K562 (cell line): ENCODE results near the gene RRM2. TPM values are rescaled to one million over a fixed set of nuclear protein-coding genes. Genes with fewer than 3 reads are reported as not detected.
A peak's percentile ranks its signal among the peaks of the same experiment; 100 is the strongest.

Experiments
- BCL6 ChIP-seq: fragments of 250-450 bp; sonication (Bioruptor Pico); IDR thresholded peaks from 2 replicates; pipeline ENCODE4 v1.4.0; 2020
- CBX3 ChIP-seq, 2 experiments: IDR thresholded peaks; 1 replicate in 1 of 2; 2 replicates in 1 of 2; pipeline ENCODE4 v1.6.1; 2012; ENCODE audit warnings: inconsistent platforms in 2 of 2, low read length in 2 of 2, borderline replicate concordance in 1 of 2, control low read depth in 1 of 2
- CREB1 ChIP-seq, 2 experiments: sonication (generic) in 1 of 2; formaldehyde crosslinking in 1 of 2; IDR thresholded peaks; 2 replicates each; pipeline versions ENCODE4 v1.6.1 to v1.8.0; 2012 to 2022; ENCODE audit warnings: inconsistent platforms in 1 of 2, mild to moderate bottlenecking in 1 of 2, missing genetic modification reagents in 1 of 2, moderate library complexity in 1 of 2
- E2F1 ChIP-seq: sonication (generic); formaldehyde crosslinking; IDR thresholded peaks from 2 replicates; pipeline ENCODE4 v1.8.1; 2023; ENCODE audit warnings: mild to moderate bottlenecking, missing genetic modification reagents, moderate library complexity
- GABPB1 ChIP-seq: sonication (generic); formaldehyde crosslinking; IDR thresholded peaks from 2 replicates; pipeline ENCODE4 v1.8.0; 2022; ENCODE audit warnings: mild to moderate bottlenecking, missing genetic modification reagents
- HDAC1 ChIP-seq, 2 experiments: fragments of 450-650 bp; IDR thresholded peaks; 2 replicates each; pipeline ENCODE4 v1.6.1; 2016 to 2017; ENCODE audit warnings: inconsistent platforms in 1 of 2, mild to moderate bottlenecking in 1 of 2, moderate library complexity in 1 of 2
- HMGN3 ChIP-seq: IDR thresholded peaks from 2 replicates; pipeline ENCODE4 v1.6.1; 2011; ENCODE audit warnings: borderline replicate concordance, low read depth, mild to moderate bottlenecking, mixed read lengths, low read length; ENCODE audit not compliant: insufficient read length; ENCODE audit errors: extremely low read depth
- MYC ChIP-seq, 2 experiments: fragments of 250-450 bp in 1 of 2; sonication (Bioruptor Pico) in 1 of 2; IDR thresholded peaks; 2 replicates each; pipeline versions ENCODE4 v1.5.1 to v1.6.1; 2012 to 2021; ENCODE audit warnings: low read depth in 2 of 2, borderline replicate concordance in 1 of 2, improper control_type of control experiment in 1 of 2, low read length in 1 of 2, mild to moderate bottlenecking in 1 of 2, moderate library complexity in 1 of 2
- NONO ChIP-seq, 2 experiments: fragments of 200-400 bp in 1 of 2; fragments of 450-650 bp in 1 of 2; formaldehyde crosslinking in 1 of 2; IDR thresholded peaks; 2 replicates each; pipeline ENCODE4 v1.6.1; 2017; ENCODE audit warnings: low read depth in 2 of 2, mild to moderate bottlenecking in 2 of 2, moderate library complexity in 2 of 2, low read length in 1 of 2
- RBM14 ChIP-seq: fragments of 200-400 bp; formaldehyde crosslinking; IDR thresholded peaks from 2 replicates; pipeline ENCODE4 v1.6.1; 2018; ENCODE audit warnings: low read depth, mild to moderate bottlenecking, low read length, moderate library complexity, borderline replicate concordance; ENCODE audit not compliant: insufficient read depth
- TBP ChIP-seq: optimal IDR thresholded peaks from 2 replicates; pipeline ENCODE3; 2011; ENCODE audit warnings: low read depth, low read length, improper control_type of control experiment
- XRCC4 ChIP-seq: IDR thresholded peaks from one replicate; pipeline ENCODE4 v1.6.1; 2011; ENCODE audit not compliant: insufficient read depth, insufficient read length; ENCODE audit errors: extremely low read depth
- ZBTB26 ChIP-seq: fragments of 450-650 bp; formaldehyde crosslinking; IDR thresholded peaks from 2 replicates; pipeline ENCODE4 v1.4.0; 2022; ENCODE audit warnings: missing genetic modification characterization
- ZNF212 ChIP-seq: fragments of 450-650 bp; formaldehyde crosslinking; IDR thresholded peaks from 2 replicates; pipeline ENCODE4 v1.4.0; 2020; ENCODE audit warnings: mild to moderate bottlenecking
- ZNF589 ChIP-seq: fragments of 200-800 bp; sonication (Bioruptor generic); IDR thresholded peaks from 2 replicates; pipeline ENCODE4 v1.6.1; 2016; ENCODE audit warnings: low read depth, missing genetic modification characterization, missing compliant biosample characterization
- ZNF592 ChIP-seq: fragments of 450-650 bp; IDR thresholded peaks from 2 replicates; pipeline ENCODE4 v1.6.1; 2017; ENCODE audit warnings: antibody characterized with exemption, mild to moderate bottlenecking
- polyA plus RNA-seq, 8 experiments: library from polyadenylated mRNA; depleted of rRNA in 4 of 8; stranded (reverse) in 5 of 8; unstranded in 3 of 8; fragments of >200 nt; fragmentation: Nextera tagmentation in 2 of 8; fragmentation: Illumina TruSeq in 1 of 8; extraction: Ambion mirVana in 2 of 8; extraction: Trizol in 1 of 8; gene quantifications; 2 replicates each; pipeline versions ENCODE4 v1.2.1 to v1.2.3, GENCODE V29; 2011 to 2014; ENCODE audit warnings: inconsistent platforms in 1 of 8, missing spikeins in 1 of 8
- total RNA-seq, 7 experiments: library from RNA; depleted of rRNA in 6 of 7; stranded (reverse); fragments of >200 nt in 6 of 7; fragmentation: Illumina TruSeq in 2 of 7; extraction: Trizol in 2 of 7; gene quantifications; 2 replicates each; pipeline versions ENCODE4 v1.2.1 to v1.2.3, GENCODE V29; 2011 to 2021; ENCODE audit warnings: low replicate concordance in 1 of 7
- TF ChIP-seq, protein P1 (sequence below): sonication (generic); formaldehyde crosslinking; IDR thresholded peaks from 2 replicates; pipeline ENCODE4 v1.9.0; 2022; ENCODE audit warnings: mild to moderate bottlenecking, missing genetic modification reagents

The RRM2 gene
- total and polyA plus RNA-seq, 9 of the 15 experiments (the other 6 are each of a cell fraction or from before 2014, with no cell fraction given) = 50.1 to 244 (median 128) TPM

DNA sequence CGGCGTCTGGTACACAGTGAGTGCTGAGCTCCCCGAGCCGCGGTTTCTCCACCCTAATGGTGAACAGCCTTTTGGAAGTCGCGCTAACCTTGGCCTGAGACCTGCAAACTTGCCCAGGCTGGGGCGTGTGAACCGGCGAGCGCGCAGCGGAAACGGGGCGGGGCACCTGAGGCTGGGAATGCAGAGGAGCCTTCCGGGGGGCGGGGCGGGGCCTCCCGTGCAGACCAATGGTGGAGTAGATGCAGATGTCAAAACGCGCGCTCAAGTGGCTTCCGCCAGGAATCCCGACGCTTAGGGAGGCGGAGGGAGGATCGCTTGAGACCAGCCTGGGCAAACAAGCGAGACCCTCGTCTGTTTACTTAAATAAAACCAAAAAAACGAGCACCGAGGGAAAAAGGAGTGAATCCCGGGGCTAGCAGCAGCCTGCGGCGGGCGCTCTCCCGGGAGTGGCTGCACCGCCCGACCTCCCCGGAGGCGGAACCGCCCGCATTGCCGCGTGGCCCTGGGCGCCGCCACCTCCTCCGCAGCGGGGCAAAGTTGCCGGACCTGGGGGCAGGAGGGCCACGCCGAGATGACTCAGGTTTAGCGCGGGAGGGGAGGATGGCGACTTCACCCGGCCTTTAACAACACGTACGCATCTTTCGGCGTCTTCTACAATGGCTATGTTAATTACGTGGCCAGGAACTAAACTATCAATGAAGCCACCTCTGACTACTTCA, 2.2 kb upstream of the RRM2 start (continued):
- TF ChIP-seq XRCC4 (no peak), TBP (no peak), BCL6 (CRISPR knock-in tag) (no peak), CREB1 (IDR thresholded peaks at IDR 0.05) (peak; percentile 16), CREB1 (CRISPR knock-in tag; IDR thresholded peaks at IDR 0.05) (no peak), ZNF589 (CRISPR knock-in tag) (0 out of 2 replicates have a peak, but pooled peaks have one; percentile 5), MYC (IDR thresholded peaks at IDR 0.05; ENCODE audit: low read depth, low read length) (peak; percentile 97), MYC (CRISPR knock-in tag; IDR thresholded peaks at IDR 0.05; ENCODE audit: borderline replicate concordance, low read depth) (peak; percentile 79; the same call in 1 of the 2 replicates), ZNF212 (CRISPR knock-in tag) (no peak), E2F1 (CRISPR knock-in tag) (peak; percentile 15; the same call in 1 of the 2 replicates), RBM14 (no peak), ZNF592 (no peak), GABPB1 (peak; percentile 70), CBX3 (IDR thresholded peaks at IDR 0.05; ENCODE audit: borderline replicate concordance in 1 of 2, low read length in 2 of 2) (peak in 1 of 2 experiments; percentile 20; a peak in 1 of 3 replicates), HMGN3 (peak; percentile 94), NONO (IDR thresholded peaks at IDR 0.05; ENCODE audit: low read depth in 2 of 2, low read length in 1 of 2) (peak in 1 of 2 experiments; percentile 60; a peak in 1 of 4 replicates), HDAC1 (IDR thresholded peaks at IDR 0.05) (peak in 1 of 2 experiments; percentile 94; a peak in 2 of 4 replicates), ZBTB26 (peak; percentile 78; the same call in 1 of the 2 replicates)
- TF ChIP-seq, protein P1, sequence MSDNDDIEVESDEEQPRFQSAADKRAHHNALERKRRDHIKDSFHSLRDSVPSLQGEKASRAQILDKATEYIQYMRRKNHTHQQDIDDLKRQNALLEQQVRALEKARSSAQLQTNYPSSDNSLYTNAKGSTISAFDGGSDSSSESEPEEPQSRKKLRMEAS = peak; percentile 98
